Lower leg skin (tissue), 4 donors: ENCODE results near the gene C1QC. TPM values are rescaled to one million over a fixed set of nuclear protein-coding genes. Genes with fewer than 3 reads are reported as not detected.

Experiments
- DNase-seq, 2 donors: peaks; one replicate each; pipeline ENCODE4 v3.0.0-alpha.2; 2019; ENCODE audit warnings: low spot score in 2 of 2
- H3K4me3 ChIP-seq: fragments of 200-600 bp; sonication (generic); 2 replicates; pipeline ENCODE4 v1.5.1; 2017; ENCODE audit warnings: mild to moderate bottlenecking, low read depth; ENCODE audit not compliant: poor library complexity, severe bottlenecking
- CTCF ChIP-seq, 3 donors: fragments of 450-650 bp; IDR thresholded peaks; one replicate each; pipeline ENCODE4 v1.5.1; 2016; ENCODE audit warnings: antibody characterized with exemption in 3 of 3, mild to moderate bottlenecking in 3 of 3, moderate library complexity in 2 of 3
- POLR2A ChIP-seq, 2 donors: fragments of 450-650 bp; IDR thresholded peaks; one replicate each; pipeline ENCODE4 v1.6.1; 2016 to 2017; ENCODE audit warnings: antibody characterized with exemption in 2 of 2, mild to moderate bottlenecking in 1 of 2, moderate library complexity in 1 of 2
- WGBS, 2 donors: methylation state at CpG; one replicate each; pipeline ENCODE4 v1.1.5; 2018; 5-methylcytosine and 5-hydroxymethylcytosine counted together
- intact Hi-C: fragments of 100-400 bp; cut with DNase I; formaldehyde crosslinking; loops from one replicate; pipeline ENCODE4 v1.15.0; 2023; ENCODE audit warnings: low total_unique reads
- total RNA-seq, 4 donors: library from RNA; depleted of rRNA; stranded (reverse); fragments of >200 nt; gene quantifications; one replicate each; pipeline ENCODE4 v1.1.0, GENCODE V29; 2016

C1QC gene
- total RNA-seq, 4 donors from 2014 or later = 12.9 to 63.0 (median 32.7) TPM

GRCh38 chr1:22680726-22681125 is 37.3 kb downstream of the C1QC start:
- TF ChIP-seq POLR2A (IDR thresholded peaks at IDR 0.05) = no peak
- no peak for TF ChIP-seq CTCF (IDR thresholded peaks at IDR 0.05)
- 43 to 49% methylated on average over 9 of the region's 9 CpGs for WGBS, 2 donors
- DNase-seq = no peak
- intact Hi-C loops = no loop called here
- no peak overlapping the region for H3K4me3 ChIP-seq

GRCh38 chr1:22681556-22682276 is 38.3 kb downstream of the C1QC start:
- no peak for TF ChIP-seq CTCF (IDR thresholded peaks at IDR 0.05)
- TF ChIP-seq POLR2A (IDR thresholded peaks at IDR 0.05) = no peak
- no peak for DNase-seq
- intact Hi-C loops = no loop called here
- H3K4me3 ChIP-seq = no peak overlapping the region
- 69 to 73% methylated on average over 15 of the region's 15 CpGs for WGBS, 2 donors

GRCh38 chr1:22683547-22683946 is 40.1 kb downstream of the C1QC start:
- DNase-seq = no peak
- H3K4me3 ChIP-seq = no peak overlapping the region
- WGBS, 2 donors = 47 to 65% methylated on average over 1 of the region's 1 CpG
- intact Hi-C loops = no loop called here
- TF ChIP-seq POLR2A (IDR thresholded peaks at IDR 0.05) (no peak), CTCF (IDR thresholded peaks at IDR 0.05) (no peak)

DNA sequence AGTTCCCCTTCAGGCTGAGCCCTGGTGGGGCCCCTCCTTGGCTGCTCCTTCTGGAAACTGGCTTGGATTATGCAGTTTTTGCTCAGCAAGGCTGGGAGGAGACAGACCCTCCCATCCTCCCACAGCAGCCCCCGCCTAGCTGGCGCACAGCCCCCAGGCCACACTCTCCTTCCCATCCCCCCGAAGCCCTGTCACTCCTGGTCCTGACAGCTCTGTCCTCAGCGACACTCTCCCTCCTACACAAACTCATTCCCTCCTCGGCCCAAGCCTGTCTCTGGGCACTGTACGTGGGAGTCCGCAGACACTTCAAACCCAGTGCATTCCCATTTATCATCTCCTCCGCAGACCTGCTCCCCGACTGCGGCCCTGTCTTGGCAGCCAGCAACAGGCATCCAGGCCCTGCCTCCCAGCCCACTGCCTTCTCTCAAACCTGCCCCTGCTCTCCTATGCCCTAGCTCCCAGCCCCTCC is 42.2 kb downstream of the C1QC start:
- intact Hi-C loops = no loop called here
- TF ChIP-seq POLR2A (IDR thresholded peaks at IDR 0.05) = no peak
- no peak for TF ChIP-seq CTCF (IDR thresholded peaks at IDR 0.05)
- no peak overlapping the region for H3K4me3 ChIP-seq
- WGBS, 2 donors = 43 to 50% methylated on average over 10 of the region's 10 CpGs
- no peak for DNase-seq

GRCh38 chr1:22687191-22687590 is 43.8 kb downstream of the C1QC start:
- WGBS, 2 donors = 85 to 100% methylated on average over 2 of the region's 2 CpGs
- H3K4me3 ChIP-seq = no peak overlapping the region
- DNase-seq = no peak
- intact Hi-C loops = no loop called here
- TF ChIP-seq POLR2A (IDR thresholded peaks at IDR 0.05) (no peak), CTCF (IDR thresholded peaks at IDR 0.05) (no peak)

GRCh38 chr1:22688466-22688865 is 45.0 kb downstream of the C1QC start:
- TF ChIP-seq CTCF (IDR thresholded peaks at IDR 0.05) (no peak), POLR2A (IDR thresholded peaks at IDR 0.05) (no peak)
- intact Hi-C loops = no loop called here
- no peak for DNase-seq
- H3K4me3 ChIP-seq = no peak overlapping the region
